ENCODE results near the gene MAPRE2.

GRCh38 chr18:35022426-35023001, 18.7 kb upstream of the MAPRE2 start:
- TF ChIP-seq CTCF (CRISPR knock-in tag; IDR thresholded peaks at IDR 0.05) = no peak
- no peak for TF ChIP-seq POLR2AphosphoS5 (IDR thresholded peaks at IDR 0.05; ENCODE audit: low read depth, low read length)
- TF ChIP-seq TARDBP (CRISPR knock-in tag; IDR thresholded peaks at IDR 0.05) = no peak
- no peak for TF ChIP-seq ZNF143 (CRISPR knock-in tag; IDR thresholded peaks at IDR 0.05)
- TF ChIP-seq CHCHD3 (CRISPR knock-in tag; IDR thresholded peaks at IDR 0.05) = no peak
- no peak for TF ChIP-seq POLR2A (IDR thresholded peaks at IDR 0.05; ENCODE audit: insufficient read depth in 1 of 2, low read depth in 2 of 2, low read length in 2 of 2)
- TF ChIP-seq CBX1 (IDR thresholded peaks at IDR 0.05; ENCODE audit: low read depth) = no peak
- no peak for TF ChIP-seq EZH2 (conservative IDR thresholded peaks at IDR 0.05; ENCODE audit: low read depth, low read length)
- no peak for TF ChIP-seq FOSL2 (CRISPR knock-in tag; IDR thresholded peaks at IDR 0.05)
- no peak for TF ChIP-seq ZNF331 (CRISPR knock-in tag; IDR thresholded peaks at IDR 0.05)
- no peak for TF ChIP-seq IKZF1 (IDR thresholded peaks at IDR 0.05)

Data from HepG2 (cell line).